ENCODE data around the gene ADAMTSL1.

Gene ADAMTSL1

DNA sequence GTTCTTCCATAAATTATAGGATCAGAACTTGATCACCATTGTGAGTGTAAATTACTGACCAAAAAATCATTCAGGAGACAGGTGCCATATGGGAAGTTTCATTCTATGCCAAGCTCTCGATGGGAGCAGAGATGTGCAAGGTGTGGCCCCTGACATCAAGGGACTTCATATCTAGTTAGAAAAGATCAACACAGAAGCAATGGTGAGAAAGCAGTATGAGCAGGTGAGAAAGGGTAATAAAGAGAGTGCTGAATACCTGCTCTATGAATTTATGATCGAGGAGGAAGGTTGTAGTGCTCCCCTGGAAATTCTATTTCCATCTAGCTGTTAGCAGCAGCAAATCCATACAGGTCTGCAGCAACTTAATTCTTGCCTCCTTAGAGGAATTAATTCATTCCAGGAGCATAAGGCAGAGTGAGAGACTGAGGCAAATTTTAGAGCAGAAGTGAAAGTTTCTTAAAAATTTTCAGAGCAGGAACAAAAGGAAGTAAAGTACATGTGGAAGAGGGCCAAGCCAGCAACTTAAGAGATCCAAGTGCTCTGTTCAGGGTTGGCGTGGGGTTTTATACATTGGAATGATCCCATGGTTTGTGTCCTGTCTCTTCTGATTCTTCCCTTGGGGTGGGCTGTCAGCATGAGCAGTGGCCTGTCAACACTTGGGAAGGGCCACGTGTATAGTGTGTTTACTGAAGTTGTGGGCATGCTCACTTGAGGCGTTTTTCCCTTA is 377.3 kb downstream of the ADAMTSL1 start:
- Histone ChIP-seq H3K27me3 (ENCODE audit: low read depth, low read length) (no peaks in the 10 kb centered on the region), H3K4me3 (ENCODE audit: low read depth in 1 of 2, low read length in 2 of 2) (no peak overlapping the region), H3K36me3 (ENCODE audit: control insufficient read depth in 1 of 2, insufficient read depth in 2 of 2, low read length in 2 of 2) (no peaks in the 10 kb centered on the region), H3K4me1 (ENCODE audit: control insufficient read depth in 1 of 2, insufficient read depth in 2 of 2, low read length in 2 of 2) (peaks cover 0 to 6% of the 10 kb centered on the region in 2 donors), H3K27ac (ENCODE audit: low read length) (no peak overlapping the region), H3K9me3 (ENCODE audit: control insufficient read depth in 1 of 2, low read length in 2 of 2) (no peaks in the 10 kb centered on the region)

DNA sequence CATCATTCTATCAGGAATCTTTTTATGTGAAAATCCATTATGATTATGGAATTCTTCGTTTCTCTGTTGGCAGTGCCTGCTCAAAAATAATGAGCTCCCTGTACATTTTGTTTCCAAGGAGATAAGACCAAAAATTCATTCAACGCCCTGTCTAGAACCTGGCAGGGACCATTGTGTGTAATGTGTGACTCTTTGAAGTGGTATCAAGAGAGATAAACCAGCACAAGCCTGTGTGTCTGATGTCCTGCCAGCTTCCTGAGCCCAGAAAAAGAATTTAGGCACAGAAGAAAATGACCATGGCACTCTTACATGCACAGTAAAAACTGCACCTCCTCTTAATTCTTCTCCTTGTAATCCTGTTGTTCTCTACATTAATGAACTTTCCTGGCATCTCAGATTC is 381.7 kb downstream of the ADAMTSL1 start:
- no peaks in the 10 kb centered on the region for H3K27me3 ChIP-seq (ENCODE audit: low read depth, low read length)
- no peaks in the 10 kb centered on the region for H3K4me1 ChIP-seq (ENCODE audit: control insufficient read depth in 1 of 2, insufficient read depth in 2 of 2, low read length in 2 of 2)
- H3K36me3 ChIP-seq (ENCODE audit: control insufficient read depth in 1 of 2, insufficient read depth in 2 of 2, low read length in 2 of 2), result no peaks in the 10 kb centered on the region
- no peaks in the 10 kb centered on the region for H3K9me3 ChIP-seq (ENCODE audit: control insufficient read depth in 1 of 2, low read length in 2 of 2)
- H3K4me3 ChIP-seq (ENCODE audit: low read depth in 1 of 2, low read length in 2 of 2), result no peak overlapping the region
- H3K27ac ChIP-seq (ENCODE audit: low read length), result no peak overlapping the region

DNA sequence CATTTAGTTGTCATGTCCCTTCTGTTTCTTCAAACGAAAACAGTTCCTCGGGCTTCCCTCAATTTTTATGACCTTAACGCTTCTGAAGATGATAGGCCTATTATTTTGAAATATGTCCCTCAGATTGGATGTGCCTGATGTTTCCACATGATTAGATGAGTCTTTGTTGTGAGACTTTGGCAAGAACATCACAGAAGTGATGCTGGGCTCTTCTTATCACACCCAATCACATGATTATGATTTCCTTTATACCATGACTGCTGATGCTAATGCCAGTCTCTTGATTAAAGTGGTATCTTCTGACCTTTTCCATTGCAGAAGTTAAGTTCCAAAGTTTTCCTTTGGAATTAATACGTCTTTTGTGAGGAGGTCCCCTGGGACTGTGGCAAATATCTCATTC is 383.4 kb downstream of the ADAMTSL1 start:
- Histone ChIP-seq H3K36me3 (ENCODE audit: control insufficient read depth in 1 of 2, insufficient read depth in 2 of 2, low read length in 2 of 2) (no peaks in the 10 kb centered on the region), H3K27me3 (ENCODE audit: low read depth, low read length) (no peaks in the 10 kb centered on the region), H3K27ac (ENCODE audit: low read length) (no peak overlapping the region), H3K4me3 (ENCODE audit: low read depth in 1 of 2, low read length in 2 of 2) (no peak overlapping the region), H3K4me1 (ENCODE audit: control insufficient read depth in 1 of 2, insufficient read depth in 2 of 2, low read length in 2 of 2) (peaks cover 0 to 13% of the 10 kb centered on the region in 2 donors), H3K9me3 (ENCODE audit: control insufficient read depth in 1 of 2, low read length in 2 of 2) (no peaks in the 10 kb centered on the region)

DNA sequence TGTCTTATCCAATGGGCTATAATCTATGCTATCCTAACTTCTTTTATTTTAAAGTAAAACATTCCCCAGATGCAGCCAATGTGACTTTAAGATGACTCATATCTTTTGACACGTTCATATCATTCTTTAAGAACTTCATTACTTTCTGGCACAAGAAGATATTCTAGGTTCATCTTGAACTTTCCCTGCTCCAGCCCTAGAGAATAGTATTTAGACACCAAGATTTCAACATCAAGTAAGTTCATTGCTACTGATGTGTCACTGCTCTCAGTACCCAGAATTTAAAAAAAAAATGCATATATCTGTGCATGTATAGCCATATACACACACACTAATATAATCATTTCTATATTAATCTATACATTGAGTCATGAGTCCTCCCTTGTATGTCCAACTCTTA is 383.8 kb downstream of the ADAMTSL1 start:
- no peak overlapping the region for H3K27ac ChIP-seq (ENCODE audit: low read length)
- no peak overlapping the region for H3K4me3 ChIP-seq (ENCODE audit: low read depth in 1 of 2, low read length in 2 of 2)
- H3K9me3 ChIP-seq (ENCODE audit: control insufficient read depth in 1 of 2, low read length in 2 of 2), result no peaks in the 10 kb centered on the region
- peaks cover 0 to 17% of the 10 kb centered on the region in 2 donors for H3K4me1 ChIP-seq (ENCODE audit: control insufficient read depth in 1 of 2, insufficient read depth in 2 of 2, low read length in 2 of 2)
- no peaks in the 10 kb centered on the region for H3K36me3 ChIP-seq (ENCODE audit: control insufficient read depth in 1 of 2, insufficient read depth in 2 of 2, low read length in 2 of 2)
- H3K27me3 ChIP-seq (ENCODE audit: low read depth, low read length), result no peaks in the 10 kb centered on the region

DNA sequence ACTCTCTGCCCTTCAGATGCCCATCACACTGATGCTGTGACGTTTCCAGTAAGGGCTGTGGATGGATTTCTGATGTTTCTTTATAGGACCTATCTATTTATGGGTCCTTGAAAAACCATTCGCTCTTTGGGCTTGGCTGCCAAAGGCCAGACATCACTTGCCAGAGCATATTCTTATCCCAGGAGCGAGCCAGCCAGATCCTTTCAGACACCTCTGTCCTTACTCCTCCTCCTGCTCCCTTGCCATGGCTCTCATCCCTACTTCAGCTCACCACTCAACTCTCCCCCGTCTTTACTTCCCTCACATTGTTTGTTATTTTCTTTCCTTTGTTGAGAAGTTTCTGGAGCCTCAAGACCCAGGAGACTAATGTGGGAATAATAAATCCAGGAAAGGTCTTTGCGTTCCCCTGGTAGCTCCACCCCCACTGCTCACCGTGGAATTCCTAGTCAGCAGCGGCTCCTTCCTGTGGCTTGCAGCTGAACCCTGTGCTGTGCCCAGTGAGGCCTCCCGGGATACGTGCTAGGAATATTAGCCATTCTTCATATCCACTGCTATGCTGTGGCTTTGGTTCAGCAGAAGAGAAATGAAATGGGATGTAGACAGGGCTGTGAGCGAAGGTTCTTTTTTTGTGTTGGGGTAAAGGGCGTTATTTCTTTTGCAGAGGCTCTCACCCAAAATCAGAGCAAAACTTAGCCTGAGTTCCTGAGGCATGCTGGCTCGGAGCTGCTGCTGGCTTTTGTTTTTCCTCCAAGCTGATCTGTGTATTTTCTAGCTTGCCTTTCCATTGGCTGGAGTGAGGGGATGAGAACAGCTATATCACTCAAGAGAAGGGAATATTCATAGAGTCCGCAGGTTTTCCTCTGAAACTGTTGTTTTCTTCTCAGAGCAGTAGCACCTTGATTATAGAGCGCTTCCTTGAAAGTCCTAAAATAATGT is 387.9 kb downstream of the ADAMTSL1 start:
- Histone ChIP-seq H3K4me1 (ENCODE audit: control insufficient read depth in 1 of 2, insufficient read depth in 2 of 2, low read length in 2 of 2) (peaks cover 0 to 17% of the 10 kb centered on the region in 2 donors), H3K9me3 (ENCODE audit: control insufficient read depth in 1 of 2, low read length in 2 of 2) (no peaks in the 10 kb centered on the region), H3K27me3 (ENCODE audit: low read depth, low read length) (no peaks in the 10 kb centered on the region), H3K27ac (ENCODE audit: low read length) (peak overlapping the region; percentile 26), H3K4me3 (ENCODE audit: low read depth in 1 of 2, low read length in 2 of 2) (peak overlapping the region in 1 of 2 donors; percentile 16), H3K36me3 (ENCODE audit: control insufficient read depth in 1 of 2, insufficient read depth in 2 of 2, low read length in 2 of 2) (no peaks in the 10 kb centered on the region)

DNA sequence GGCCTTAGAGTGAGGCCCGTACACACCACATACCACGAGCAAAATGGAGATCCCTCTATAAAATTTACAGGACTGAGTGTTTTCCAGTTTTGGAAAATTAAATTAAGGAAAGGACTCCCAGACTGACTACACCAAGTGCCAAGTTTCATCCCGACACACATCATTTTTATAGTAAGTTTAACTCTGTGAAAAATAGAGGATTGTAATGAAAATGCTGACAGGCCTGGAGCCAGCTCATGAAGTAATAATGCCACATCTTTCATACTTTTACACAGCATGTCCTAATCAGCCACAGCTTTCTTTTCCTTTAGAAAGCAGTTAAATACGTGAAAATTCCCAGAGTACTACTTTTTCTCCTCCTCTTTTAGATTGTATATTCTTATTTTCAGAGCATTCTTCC is 389.8 kb downstream of the ADAMTSL1 start:
- Histone ChIP-seq H3K9me3 (ENCODE audit: control insufficient read depth in 1 of 2, low read length in 2 of 2) (no peaks in the 10 kb centered on the region), H3K27ac (ENCODE audit: low read length) (no peak overlapping the region), H3K4me3 (ENCODE audit: low read depth in 1 of 2, low read length in 2 of 2) (no peak overlapping the region), H3K36me3 (ENCODE audit: control insufficient read depth in 1 of 2, insufficient read depth in 2 of 2, low read length in 2 of 2) (no peaks in the 10 kb centered on the region), H3K4me1 (ENCODE audit: control insufficient read depth in 1 of 2, insufficient read depth in 2 of 2, low read length in 2 of 2) (peaks cover 0 to 17% of the 10 kb centered on the region in 2 donors), H3K27me3 (ENCODE audit: low read depth, low read length) (no peaks in the 10 kb centered on the region)

DNA sequence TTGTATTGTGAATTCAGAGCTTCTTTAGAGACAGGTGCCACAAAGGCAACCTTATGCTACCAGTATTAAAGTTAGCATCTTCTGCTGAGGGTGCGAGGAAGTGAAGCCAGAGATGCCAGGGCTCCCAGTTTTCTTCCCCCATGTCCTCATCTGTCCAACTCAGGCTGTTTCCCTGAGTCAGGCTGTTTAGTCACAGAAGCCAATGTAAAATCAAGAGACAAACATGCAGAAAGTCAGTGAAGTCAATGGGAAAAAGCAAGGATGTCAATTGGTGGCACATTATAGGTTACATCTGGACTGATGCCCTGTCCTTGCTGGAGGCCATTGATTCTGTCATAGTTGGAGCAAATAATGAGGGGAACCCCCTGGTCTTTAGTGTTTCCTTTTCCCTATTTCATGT is 390.6 kb downstream of the ADAMTSL1 start:
- Histone ChIP-seq H3K4me3 (ENCODE audit: low read depth in 1 of 2, low read length in 2 of 2) (no peak overlapping the region), H3K36me3 (ENCODE audit: control insufficient read depth in 1 of 2, insufficient read depth in 2 of 2, low read length in 2 of 2) (no peaks in the 10 kb centered on the region), H3K9me3 (ENCODE audit: control insufficient read depth in 1 of 2, low read length in 2 of 2) (peaks cover 3% of the 10 kb centered on the region in 2 donors), H3K27me3 (ENCODE audit: low read depth, low read length) (no peaks in the 10 kb centered on the region), H3K4me1 (ENCODE audit: control insufficient read depth in 1 of 2, insufficient read depth in 2 of 2, low read length in 2 of 2) (peaks cover 0 to 17% of the 10 kb centered on the region in 2 donors), H3K27ac (ENCODE audit: low read length) (no peak overlapping the region)

DNA sequence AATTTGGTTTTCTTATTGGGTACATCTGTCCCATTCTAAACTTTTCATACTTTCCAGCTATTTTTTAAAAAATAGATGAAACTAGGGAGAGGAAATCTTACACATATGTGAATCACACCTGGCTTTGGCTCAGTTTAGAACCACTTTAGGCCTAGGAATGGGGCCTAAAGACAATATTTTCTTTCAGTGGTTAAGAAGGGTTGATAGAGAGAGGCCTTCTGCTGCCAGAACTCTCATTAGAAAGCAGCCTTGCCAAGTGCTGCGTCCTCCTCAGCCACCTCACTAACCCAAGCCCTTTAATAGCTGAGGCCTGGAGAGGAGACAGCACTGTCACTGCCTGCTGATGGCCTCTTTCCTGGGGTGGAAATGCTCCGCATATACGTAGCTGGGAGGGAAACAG is 391.6 kb downstream of the ADAMTSL1 start:
- Histone ChIP-seq H3K27ac (ENCODE audit: low read length) (no peak overlapping the region), H3K4me1 (ENCODE audit: control insufficient read depth in 1 of 2, insufficient read depth in 2 of 2, low read length in 2 of 2) (peaks cover 0 to 17% of the 10 kb centered on the region in 2 donors), H3K36me3 (ENCODE audit: control insufficient read depth in 1 of 2, insufficient read depth in 2 of 2, low read length in 2 of 2) (no peaks in the 10 kb centered on the region), H3K27me3 (ENCODE audit: low read depth, low read length) (no peaks in the 10 kb centered on the region), H3K9me3 (ENCODE audit: control insufficient read depth in 1 of 2, low read length in 2 of 2) (peaks cover 4 to 5% of the 10 kb centered on the region in 2 donors), H3K4me3 (ENCODE audit: low read depth in 1 of 2, low read length in 2 of 2) (no peak overlapping the region)

DNA sequence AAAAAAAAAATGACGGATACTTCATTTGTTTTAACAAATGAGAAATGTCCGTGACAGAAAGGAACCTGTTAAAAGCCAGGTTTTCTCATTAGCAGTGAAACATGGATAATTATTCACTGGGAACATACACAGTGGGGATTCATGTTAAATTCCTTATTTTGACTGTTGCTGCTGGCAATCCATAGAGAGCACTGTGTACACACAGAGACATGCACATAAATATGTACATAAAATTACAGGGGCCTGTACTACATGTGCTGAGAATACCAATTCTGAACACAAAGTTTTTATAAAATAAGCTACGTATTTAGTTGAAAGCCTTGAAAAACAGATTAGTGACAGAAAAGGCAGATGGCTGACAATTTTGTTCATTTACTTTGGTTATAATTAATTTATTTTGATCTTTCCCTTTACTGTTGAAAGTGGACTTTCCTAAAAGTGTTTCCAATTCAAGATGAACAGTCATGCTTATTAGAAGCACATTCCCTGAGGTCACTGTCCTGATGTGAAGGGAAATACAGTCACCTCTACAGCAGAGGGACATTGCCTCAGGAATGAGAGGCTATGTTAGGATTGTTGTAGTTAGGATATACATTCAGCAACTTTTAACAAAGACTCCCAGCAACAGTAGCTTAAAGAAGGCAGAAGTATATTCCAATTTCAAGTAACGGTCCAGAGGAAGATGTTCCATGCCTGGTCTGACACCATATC is 392.3 kb downstream of the ADAMTSL1 start:
- Histone ChIP-seq H3K36me3 (ENCODE audit: control insufficient read depth in 1 of 2, insufficient read depth in 2 of 2, low read length in 2 of 2) (no peaks in the 10 kb centered on the region), H3K4me1 (ENCODE audit: control insufficient read depth in 1 of 2, insufficient read depth in 2 of 2, low read length in 2 of 2) (peaks cover 0 to 13% of the 10 kb centered on the region in 2 donors), H3K27ac (ENCODE audit: low read length) (no peak overlapping the region)

DNA sequence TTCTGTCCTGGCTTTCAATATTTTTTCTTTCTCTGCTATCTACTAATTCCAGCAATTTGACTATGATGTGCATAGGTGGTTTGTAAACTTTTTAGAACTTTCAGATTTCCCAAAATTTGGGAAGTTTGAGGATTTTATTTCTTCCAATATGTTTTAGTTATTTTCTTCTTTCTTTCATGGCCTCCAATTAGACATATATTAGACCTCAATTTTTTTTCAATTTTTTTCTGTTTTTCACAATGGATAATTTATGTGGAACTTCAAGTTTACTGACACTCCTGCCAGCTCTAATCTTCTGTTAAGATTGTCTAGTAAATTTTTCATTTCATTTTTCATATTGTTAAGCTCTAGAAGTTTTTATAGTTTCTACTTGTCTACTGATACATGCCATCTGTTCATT is 395.8 kb downstream of the ADAMTSL1 start:
- H3K36me3 ChIP-seq (ENCODE audit: control insufficient read depth in 1 of 2, insufficient read depth in 2 of 2, low read length in 2 of 2), result no peaks in the 10 kb centered on the region
- no peaks in the 10 kb centered on the region for H3K4me1 ChIP-seq (ENCODE audit: control insufficient read depth in 1 of 2, insufficient read depth in 2 of 2, low read length in 2 of 2)
- H3K27me3 ChIP-seq (ENCODE audit: low read depth, low read length), result no peaks in the 10 kb centered on the region
- no peak overlapping the region for H3K27ac ChIP-seq (ENCODE audit: low read length)
- H3K9me3 ChIP-seq (ENCODE audit: control insufficient read depth in 1 of 2, low read length in 2 of 2), result peaks cover 4 to 5% of the 10 kb centered on the region in 2 donors
- H3K4me3 ChIP-seq (ENCODE audit: low read depth in 1 of 2, low read length in 2 of 2), result no peak overlapping the region

More for the DNA sequence above, 392.3 kb downstream of the ADAMTSL1 start:
- Histone ChIP-seq H3K4me3 (ENCODE audit: low read depth in 1 of 2, low read length in 2 of 2) (no peak overlapping the region), H3K9me3 (ENCODE audit: control insufficient read depth in 1 of 2, low read length in 2 of 2) (peaks cover 4 to 5% of the 10 kb centered on the region in 2 donors), H3K27me3 (ENCODE audit: low read depth, low read length) (no peaks in the 10 kb centered on the region)

DNA sequence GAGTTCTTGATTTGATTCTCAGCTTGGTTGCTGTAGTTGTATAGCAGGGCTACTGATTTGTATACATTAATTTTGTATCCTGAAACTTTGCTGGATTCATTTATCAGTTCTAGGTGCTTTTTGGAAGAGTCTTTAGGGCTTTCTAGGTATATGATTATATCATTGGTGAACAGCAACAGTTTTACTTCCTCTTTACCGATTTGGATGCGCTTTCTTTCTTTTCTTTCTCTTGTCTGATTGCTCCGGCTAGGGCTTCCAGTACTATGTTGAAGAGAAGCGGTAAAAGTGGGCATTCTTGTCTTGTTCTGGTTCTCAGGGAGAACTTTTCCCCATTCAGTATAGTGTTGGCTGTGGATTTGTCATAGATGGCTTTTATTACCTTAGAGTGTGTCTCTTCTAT is 400.1 kb downstream of the ADAMTSL1 start:
- H3K27me3 ChIP-seq (ENCODE audit: low read depth, low read length), result no peaks in the 10 kb centered on the region
- H3K4me3 ChIP-seq (ENCODE audit: low read depth in 1 of 2, low read length in 2 of 2), result no peak overlapping the region
- H3K36me3 ChIP-seq (ENCODE audit: control insufficient read depth in 1 of 2, insufficient read depth in 2 of 2, low read length in 2 of 2), result no peaks in the 10 kb centered on the region
- peaks cover 4 to 5% of the 10 kb centered on the region in 2 donors for H3K9me3 ChIP-seq (ENCODE audit: control insufficient read depth in 1 of 2, low read length in 2 of 2)
- H3K27ac ChIP-seq (ENCODE audit: low read length), result no peak overlapping the region
- no peaks in the 10 kb centered on the region for H3K4me1 ChIP-seq (ENCODE audit: control insufficient read depth in 1 of 2, insufficient read depth in 2 of 2, low read length in 2 of 2)
